ENCODE results near the gene UHRF1. TPM values are rescaled to one million over a fixed set of nuclear protein-coding genes. Genes with fewer than 3 reads are reported as not detected.

UHRF1 gene
- total RNA-seq, 1 donor from 2014 or later, result 63.5 TPM

DNA sequence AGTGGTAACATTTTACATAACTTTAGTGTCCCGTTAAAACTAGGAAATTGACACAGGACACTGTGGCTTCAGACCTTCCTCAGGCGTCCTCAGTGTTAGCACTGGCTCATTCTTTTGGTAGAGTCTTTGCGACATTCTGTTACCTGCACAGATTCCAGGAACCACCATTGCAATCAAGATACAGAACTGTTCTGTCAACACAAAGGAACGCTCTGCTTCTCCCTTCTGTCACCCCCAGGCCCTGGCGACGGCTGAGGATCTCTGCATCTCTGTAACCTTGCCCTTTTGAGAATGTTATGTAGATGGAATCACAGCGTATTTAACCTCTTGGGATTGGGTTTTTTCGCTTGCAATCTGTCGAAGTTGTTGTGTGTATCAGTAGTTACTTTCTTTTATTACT lies 82.2 kb downstream of the UHRF1 start:
- Mint-ChIP-seq H3K27me3 (no peaks in the 10 kb centered on the region), H3K27ac (peak overlapping the region; percentile 90), H3K4me1 (ENCODE audit: low read depth) (peaks cover 18% of the 10 kb centered on the region), H3K4me3 (ENCODE audit: low read depth) (no peak overlapping the region), H3K36me3 (ENCODE audit: insufficient read depth) (peaks cover 12% of the 10 kb centered on the region), H3K9me3 (ENCODE audit: low read depth) (no peaks in the 10 kb centered on the region)
- TF ChIP-seq, protein P1, sequence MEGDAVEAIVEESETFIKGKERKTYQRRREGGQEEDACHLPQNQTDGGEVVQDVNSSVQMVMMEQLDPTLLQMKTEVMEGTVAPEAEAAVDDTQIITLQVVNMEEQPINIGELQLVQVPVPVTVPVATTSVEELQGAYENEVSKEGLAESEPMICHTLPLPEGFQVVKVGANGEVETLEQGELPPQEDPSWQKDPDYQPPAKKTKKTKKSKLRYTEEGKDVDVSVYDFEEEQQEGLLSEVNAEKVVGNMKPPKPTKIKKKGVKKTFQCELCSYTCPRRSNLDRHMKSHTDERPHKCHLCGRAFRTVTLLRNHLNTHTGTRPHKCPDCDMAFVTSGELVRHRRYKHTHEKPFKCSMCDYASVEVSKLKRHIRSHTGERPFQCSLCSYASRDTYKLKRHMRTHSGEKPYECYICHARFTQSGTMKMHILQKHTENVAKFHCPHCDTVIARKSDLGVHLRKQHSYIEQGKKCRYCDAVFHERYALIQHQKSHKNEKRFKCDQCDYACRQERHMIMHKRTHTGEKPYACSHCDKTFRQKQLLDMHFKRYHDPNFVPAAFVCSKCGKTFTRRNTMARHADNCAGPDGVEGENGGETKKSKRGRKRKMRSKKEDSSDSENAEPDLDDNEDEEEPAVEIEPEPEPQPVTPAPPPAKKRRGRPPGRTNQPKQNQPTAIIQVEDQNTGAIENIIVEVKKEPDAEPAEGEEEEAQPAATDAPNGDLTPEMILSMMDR (IDR thresholded peaks at IDR 0.05; ENCODE audit: unreplicated experiment), result no peak
- DNase-seq (ENCODE audit: low spot score, unreplicated experiment), result no peak

DNA sequence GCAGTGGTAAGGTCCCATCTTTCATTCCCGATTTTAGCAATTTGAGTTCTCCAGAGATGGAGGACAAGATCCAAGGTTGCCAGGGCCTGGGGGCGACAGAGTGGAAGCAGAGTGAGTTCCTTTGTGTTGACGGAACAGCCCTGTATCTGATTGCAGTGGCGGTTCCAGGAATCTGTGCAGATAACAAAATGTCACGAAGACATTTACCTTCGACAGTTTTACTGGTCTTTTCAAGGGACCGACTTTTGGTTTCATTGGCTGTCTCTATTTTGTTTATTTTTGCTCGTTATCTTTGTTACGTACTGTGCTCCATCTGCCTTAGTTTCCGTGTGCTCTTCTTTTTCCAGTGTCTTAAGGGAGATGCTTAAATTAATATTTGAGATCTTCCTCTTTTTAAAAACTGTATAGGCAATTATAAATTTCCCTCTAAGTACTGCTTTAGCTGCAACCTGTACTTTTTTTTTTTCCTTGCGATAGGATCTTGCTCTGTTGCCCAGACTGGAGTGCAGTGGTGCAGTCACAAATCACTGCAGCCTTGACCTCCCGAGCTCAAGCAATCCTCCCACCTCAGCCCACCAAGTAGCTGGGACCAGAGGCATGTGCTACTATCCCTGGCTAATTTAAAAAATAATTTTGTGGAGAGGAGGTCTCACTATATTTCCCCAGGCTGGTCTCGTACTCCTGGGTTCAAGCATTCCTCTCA lies 82.8 kb downstream of the UHRF1 start:
- TF ChIP-seq, protein P1 (IDR thresholded peaks at IDR 0.05; ENCODE audit: unreplicated experiment), result no peak
- peaks cover 15% of the 10 kb centered on the region for H3K4me1 Mint-ChIP-seq (ENCODE audit: low read depth)
- H3K4me3 Mint-ChIP-seq (ENCODE audit: low read depth), result no peak overlapping the region
- no peak for DNase-seq (ENCODE audit: low spot score, unreplicated experiment)
- H3K27me3 Mint-ChIP-seq, result no peaks in the 10 kb centered on the region
- H3K27ac Mint-ChIP-seq, result peak overlapping the region; percentile 90
- peaks cover 13% of the 10 kb centered on the region for H3K36me3 Mint-ChIP-seq (ENCODE audit: insufficient read depth)
- H3K9me3 Mint-ChIP-seq (ENCODE audit: low read depth), result no peaks in the 10 kb centered on the region

DNA sequence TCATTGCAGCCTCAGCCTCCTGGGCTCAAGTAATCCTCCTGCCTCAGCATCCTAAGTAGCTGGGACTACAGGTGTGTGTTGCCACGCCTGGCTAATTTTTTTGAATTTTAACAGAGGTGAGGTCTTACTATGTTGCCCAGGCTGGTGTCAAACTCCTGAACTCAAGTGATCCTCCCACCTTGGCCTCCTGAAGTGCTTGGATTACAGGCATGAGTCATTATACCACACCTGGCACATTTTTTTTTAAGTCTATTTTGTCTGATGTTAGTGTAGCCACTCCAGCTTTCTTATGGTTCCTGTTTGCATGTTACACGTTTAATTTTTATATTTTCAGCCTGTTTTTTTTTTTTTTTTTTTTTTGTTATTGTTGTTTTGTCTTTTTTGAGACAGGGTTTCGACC lies 84.4 kb downstream of the UHRF1 start:
- Mint-ChIP-seq H3K9me3 (ENCODE audit: low read depth) (no peaks in the 10 kb centered on the region), H3K36me3 (ENCODE audit: insufficient read depth) (peaks cover 16% of the 10 kb centered on the region), H3K27me3 (no peaks in the 10 kb centered on the region), H3K4me1 (ENCODE audit: low read depth) (peaks cover 8% of the 10 kb centered on the region), H3K27ac (no peak overlapping the region), H3K4me3 (ENCODE audit: low read depth) (no peak overlapping the region)
- no peak for DNase-seq (ENCODE audit: low spot score, unreplicated experiment)
- TF ChIP-seq, protein P1 (IDR thresholded peaks at IDR 0.05; ENCODE audit: unreplicated experiment), result no peak

DNA sequence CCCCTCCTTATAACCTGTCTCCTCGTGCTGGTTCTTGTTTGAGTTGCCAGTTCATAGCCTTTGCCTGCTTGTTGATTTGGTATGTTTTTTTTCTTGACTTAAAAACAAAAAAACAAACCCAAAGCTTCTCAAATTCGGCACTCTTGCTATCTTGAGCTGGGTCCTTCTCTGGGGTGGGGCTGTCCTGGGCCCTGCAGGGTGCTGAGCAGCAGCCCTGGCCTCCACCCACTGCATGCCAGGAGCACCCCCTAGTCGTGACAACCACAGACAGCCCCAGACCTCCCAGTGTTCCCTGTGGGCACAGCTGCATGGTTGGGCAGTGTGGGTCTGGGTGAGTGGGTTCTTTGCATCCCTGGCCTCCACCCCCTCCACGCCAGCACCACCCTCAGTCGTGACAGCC lies 87.4 kb downstream of the UHRF1 start:
- Mint-ChIP-seq H3K27ac (no peak overlapping the region), H3K4me1 (ENCODE audit: low read depth) (peaks cover 3% of the 10 kb centered on the region), H3K4me3 (ENCODE audit: low read depth) (no peak overlapping the region), H3K9me3 (ENCODE audit: low read depth) (peaks cover 7% of the 10 kb centered on the region), H3K36me3 (ENCODE audit: insufficient read depth) (peaks cover 29% of the 10 kb centered on the region), H3K27me3 (no peaks in the 10 kb centered on the region)
- no peak for DNase-seq (ENCODE audit: low spot score, unreplicated experiment)
- TF ChIP-seq, protein P1 (IDR thresholded peaks at IDR 0.05; ENCODE audit: unreplicated experiment), result no peak

DNA sequence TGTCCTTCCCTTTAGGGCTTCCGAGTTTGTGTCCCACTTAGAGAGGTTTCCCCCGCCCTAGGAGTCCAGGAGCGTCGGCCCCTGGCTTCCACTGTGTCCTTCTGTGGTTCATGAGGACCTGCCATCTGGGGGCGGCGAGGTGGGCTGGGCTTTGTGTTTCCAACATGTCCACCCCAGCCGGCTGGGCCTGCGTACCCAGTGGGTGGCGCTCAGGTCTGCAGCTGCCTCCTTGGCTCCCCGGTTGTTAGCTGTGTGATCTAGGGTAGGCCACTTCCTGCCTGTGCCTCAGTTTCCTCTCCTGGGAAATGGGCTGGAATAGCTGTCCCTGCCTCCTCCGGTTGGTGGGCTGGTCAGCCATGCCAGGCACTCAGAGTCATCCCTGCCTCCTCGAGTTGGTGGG lies 88.0 kb downstream of the UHRF1 start:
- Mint-ChIP-seq H3K27ac (no peak overlapping the region), H3K9me3 (ENCODE audit: low read depth) (peaks cover 7% of the 10 kb centered on the region), H3K27me3 (no peaks in the 10 kb centered on the region), H3K4me1 (ENCODE audit: low read depth) (peaks cover 2% of the 10 kb centered on the region), H3K4me3 (ENCODE audit: low read depth) (no peak overlapping the region), H3K36me3 (ENCODE audit: insufficient read depth) (peaks cover 29% of the 10 kb centered on the region)
- TF ChIP-seq, protein P1 (IDR thresholded peaks at IDR 0.05; ENCODE audit: unreplicated experiment), result no peak
- DNase-seq (ENCODE audit: low spot score, unreplicated experiment), result no peak

All from progenitor cell of endocrine pancreas (in vitro differentiated cells).